ENCODE results near the gene ARPIN.
"Not testable (repeated sequence)": the region's sequence is repeated elsewhere in the genome, so short reads cannot be mapped to it uniquely, and the experiment has no call there.

The ARPIN gene

DNA sequence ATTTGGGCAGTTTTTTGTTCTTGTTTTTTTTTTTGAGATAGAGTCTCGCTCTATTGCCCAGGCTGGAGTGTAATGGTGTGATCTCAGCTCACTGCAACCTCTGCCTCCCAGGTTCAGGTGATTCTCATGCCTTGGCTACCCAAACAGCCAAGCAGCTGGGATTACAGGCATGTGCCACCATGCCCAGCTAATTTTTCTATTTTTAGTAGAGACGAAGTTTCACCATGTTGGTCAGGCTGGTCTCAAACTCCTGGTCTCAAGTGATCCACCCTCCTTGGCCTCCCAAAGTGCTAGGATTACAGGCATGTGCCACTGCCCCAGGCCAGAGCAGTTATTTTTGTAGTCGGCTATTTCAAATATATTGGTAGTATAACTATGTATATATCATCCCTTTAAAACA, 27.6 kb downstream of the ARPIN start:
- DNase-seq (ENCODE audit: extremely low spot score, insufficient read length, low read depth): not testable (repeated sequence)

DNA sequence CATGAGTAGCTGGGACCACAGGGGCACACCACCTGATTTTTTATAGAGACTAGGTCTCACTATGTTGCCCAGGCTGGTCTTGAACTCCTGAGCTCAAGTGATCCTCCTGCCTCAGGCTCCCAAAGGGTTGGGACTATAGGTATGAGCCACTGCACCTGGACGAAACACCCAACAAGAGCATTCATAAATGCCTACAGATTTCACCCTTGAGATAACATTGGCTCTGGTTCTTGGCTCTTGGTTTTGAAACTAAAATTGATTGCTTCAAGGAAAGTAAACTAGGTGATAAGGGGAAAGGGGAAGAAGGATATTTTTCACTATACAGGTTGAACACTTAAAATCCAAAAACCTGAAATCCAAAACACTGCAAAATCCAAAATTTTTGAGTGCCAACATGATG, 29.2 kb downstream of the ARPIN start:
- FAIRE-seq (no peak), DNase-seq (ENCODE audit: extremely low spot score, insufficient read length, low read depth) (no peak)

More for the DNA sequence above, 27.6 kb downstream of the ARPIN start:
- not testable (repeated sequence) for FAIRE-seq

DNA sequence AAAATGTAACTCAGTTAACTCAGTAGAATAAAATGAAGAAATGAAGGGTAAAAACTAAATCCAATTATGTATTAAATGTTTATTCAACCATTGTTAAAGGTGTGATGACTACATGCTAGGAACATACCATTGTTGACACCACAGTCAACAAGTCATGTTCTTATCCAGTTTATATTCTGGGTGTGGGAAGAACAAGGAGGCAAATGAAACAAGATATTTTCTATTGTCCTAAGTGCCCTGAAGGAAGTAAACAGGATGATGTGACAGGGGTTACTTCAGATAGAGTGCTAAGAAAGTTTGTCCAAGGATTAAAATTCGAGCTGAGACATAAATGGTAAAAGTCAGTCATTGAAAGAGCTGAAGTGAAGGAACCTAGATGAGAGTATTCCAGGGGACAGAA, 32.0 kb downstream of the ARPIN start:
- no peak for DNase-seq (ENCODE audit: extremely low spot score, insufficient read length, low read depth)
- FAIRE-seq: no peak

DNA sequence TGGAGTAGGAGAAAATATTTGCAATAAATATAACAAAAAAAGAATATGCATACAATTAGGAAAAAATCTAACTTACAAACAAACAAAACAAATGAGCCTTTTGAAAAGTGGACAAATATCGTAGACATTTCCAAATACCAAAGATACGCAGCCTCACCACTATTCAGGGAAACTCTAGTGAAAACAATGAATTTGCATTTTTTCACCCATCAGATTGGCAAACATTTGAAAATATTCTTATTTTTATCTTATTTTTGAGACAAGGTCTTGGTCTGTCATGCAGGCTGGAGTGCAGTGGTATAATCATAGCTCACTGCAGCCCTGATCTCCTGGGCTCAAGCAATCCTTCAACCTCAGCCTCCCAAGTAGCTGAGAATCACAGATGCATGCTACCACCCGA, 34.4 kb downstream of the ARPIN start:
- DNase-seq (ENCODE audit: extremely low spot score, insufficient read length, low read depth): no peak
- FAIRE-seq: no peak

DNA sequence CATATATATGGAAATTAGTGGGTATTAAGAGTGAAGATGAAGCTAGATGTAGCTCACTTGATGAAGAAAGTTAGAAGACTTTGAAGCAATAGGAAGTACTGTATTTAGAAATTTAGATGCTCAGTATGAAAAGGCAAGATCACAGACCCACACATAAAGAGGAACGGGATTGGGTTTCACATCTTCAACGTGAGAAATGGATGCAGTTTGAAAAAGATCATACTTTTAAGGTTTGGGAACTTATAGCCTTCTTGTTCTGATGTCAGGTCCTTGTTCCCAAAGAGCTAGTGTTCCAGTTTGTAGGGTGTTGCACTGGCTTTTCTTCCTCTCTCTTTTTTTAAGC, 35.7 kb downstream of the ARPIN start:
- FAIRE-seq (no peak), DNase-seq (ENCODE audit: extremely low spot score, insufficient read length, low read depth) (no peak)

DNA sequence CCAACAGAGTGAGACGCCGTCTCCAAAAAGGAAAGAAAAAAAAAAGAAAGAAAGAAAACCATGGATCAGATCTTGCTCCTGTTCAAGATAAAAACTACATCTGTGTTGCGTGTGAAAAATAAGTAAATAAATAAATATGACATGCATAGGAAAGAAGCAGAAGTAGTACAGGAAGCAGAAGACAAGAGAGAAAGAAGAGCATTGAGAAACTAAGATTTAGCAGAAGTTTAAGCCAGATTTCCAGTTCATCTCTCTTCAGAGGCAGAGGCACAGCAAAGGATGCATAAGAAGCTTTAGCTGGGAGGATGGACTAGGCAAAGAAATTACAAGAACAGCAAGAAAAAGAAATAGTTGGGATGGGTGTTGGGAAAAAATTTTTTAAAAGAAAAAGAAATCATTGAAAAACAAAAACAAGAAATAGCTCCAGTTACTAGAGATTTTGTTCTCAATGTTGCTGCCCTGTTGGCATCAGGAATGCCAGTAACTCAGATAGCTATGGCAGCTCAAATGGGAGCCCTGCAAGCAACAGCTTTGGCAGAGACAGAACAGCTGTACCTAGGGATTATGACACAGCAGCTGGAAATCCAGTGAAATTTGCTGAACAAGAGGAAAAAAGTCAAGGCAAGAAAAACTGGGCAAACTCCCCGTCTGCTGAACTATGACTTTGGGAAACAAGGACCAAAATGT, 36.2 kb downstream of the ARPIN start:
- no peak for FAIRE-seq

DNA sequence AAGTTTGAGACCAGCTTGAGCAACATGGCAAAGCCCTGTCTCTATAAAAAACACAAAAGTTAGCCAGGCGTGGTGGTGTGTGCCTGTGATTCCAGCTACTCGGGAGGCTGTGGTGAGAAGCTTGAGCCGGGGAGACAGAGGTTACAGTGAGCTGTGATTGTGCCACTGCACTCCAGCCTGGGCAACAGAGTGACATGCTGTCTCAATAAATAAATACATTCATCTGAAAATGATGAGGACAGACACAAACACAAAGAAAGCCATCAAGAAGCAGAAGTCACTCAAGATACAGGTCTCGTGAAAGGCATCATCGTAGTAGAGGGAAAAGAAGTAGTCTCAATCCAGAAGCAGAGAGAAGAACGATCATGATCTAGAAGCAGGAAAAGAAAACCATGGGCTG, 37.0 kb downstream of the ARPIN start:
- no peak for DNase-seq (ENCODE audit: extremely low spot score, insufficient read length, low read depth)
- no peak for FAIRE-seq

More for the DNA sequence above, 36.2 kb downstream of the ARPIN start:
- DNase-seq (ENCODE audit: extremely low spot score, insufficient read length, low read depth): no peak

DNA sequence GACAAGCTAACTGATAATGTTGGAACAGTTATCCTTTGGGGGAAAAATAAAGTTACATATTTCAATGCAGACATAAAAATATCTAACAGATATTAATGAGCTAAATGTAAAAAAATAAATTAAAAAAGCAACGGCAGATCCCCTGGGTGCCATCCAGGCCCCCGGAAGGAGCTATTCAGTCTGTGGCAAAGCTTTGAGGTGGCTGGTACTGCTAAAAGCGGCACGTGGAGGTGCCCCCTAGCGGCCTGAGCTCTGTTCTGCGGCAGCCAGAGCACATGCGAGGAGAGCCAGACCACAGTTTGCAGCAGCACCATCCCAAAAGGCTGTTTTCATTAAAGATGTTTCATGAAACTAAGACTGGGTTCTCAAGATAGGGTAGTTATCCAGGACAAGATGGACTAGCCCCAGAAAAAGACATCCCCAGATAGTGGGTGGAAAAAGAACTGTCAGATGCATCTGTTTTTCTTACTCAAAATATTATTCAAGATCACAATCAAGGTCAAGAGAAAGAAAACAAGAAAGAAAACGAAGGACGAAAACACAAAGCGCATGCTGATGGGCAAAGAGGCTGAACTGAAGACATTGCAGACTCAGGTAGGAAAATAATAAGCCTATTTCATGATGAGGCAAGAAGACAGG, 37.7 kb downstream of the ARPIN start:
- FAIRE-seq (peak; percentile 79), DNase-seq (ENCODE audit: extremely low spot score, insufficient read length, low read depth) (peak; percentile 58)

DNA sequence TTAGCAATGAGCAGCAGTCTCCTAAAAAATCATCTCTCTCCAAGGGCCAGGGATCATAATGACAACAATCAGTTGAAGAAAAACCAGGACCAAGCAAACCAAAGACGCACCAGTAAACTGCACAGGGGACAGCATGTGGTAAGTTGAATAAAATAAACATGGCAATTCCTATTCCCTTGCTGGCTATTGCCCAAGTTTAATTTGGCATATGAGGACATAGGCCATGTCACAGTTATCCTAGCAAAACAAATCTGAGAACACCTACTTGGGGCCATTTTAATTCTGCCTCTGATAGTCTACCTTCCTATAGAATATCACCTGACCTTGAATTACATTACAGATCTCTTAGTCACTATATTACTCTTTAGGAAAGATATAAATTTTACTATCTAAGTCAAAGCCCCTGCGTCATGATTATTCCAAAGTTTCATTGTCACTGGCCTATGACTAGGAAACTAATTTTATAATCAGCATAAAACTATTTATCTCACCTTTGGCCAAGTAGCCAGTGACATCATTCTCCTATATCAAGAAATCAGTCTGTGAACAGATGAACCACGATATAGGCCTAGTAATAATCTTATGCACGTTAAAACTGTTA, 42.0 kb downstream of the ARPIN start:
- FAIRE-seq (no peak), DNase-seq (ENCODE audit: extremely low spot score, insufficient read length, low read depth) (no peak)

DNA sequence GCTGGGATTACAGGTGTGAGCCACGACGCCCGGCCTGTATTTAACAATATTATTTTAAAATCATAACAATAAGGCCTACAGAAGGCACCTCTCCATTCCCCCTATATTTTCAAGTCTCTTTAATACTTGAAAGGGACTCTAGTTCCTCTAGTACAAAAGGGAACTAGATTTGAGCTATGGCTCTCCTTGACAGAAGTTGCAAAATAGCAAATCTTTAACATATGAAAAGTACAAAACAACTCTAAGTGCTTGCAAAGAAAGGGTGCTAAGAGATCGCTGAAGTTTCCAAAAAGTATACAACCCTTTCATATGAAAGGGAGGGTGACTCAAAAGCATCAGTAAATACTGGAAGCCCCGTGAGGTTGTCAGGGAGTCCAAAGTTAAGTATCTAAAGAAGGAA, 42.7 kb downstream of the ARPIN start:
- DNase-seq (ENCODE audit: extremely low spot score, insufficient read length, low read depth): no peak
- no peak for FAIRE-seq

DNA sequence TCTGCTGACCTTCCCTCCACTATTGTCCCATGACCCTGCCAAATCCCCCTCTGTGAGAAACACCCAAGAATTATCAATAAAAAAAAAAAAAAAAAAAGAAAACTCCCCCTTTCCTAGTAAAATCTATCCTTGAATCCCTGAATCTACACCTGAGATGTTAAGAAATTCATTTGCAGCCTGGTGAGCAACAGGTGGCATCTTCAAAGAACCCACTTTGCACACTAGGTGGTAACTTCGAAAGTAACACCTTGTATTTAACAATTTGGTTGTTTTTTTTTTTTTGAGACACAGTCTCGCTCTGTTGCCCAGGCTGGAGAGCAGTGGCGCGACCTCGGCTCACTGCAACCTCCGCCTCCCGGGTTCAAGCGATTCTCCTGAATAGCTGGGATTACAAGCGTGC, 43.3 kb downstream of the ARPIN start:
- FAIRE-seq; DNase-seq (ENCODE audit: extremely low spot score, insufficient read length, low read depth): not testable (repeated sequence)

DNA sequence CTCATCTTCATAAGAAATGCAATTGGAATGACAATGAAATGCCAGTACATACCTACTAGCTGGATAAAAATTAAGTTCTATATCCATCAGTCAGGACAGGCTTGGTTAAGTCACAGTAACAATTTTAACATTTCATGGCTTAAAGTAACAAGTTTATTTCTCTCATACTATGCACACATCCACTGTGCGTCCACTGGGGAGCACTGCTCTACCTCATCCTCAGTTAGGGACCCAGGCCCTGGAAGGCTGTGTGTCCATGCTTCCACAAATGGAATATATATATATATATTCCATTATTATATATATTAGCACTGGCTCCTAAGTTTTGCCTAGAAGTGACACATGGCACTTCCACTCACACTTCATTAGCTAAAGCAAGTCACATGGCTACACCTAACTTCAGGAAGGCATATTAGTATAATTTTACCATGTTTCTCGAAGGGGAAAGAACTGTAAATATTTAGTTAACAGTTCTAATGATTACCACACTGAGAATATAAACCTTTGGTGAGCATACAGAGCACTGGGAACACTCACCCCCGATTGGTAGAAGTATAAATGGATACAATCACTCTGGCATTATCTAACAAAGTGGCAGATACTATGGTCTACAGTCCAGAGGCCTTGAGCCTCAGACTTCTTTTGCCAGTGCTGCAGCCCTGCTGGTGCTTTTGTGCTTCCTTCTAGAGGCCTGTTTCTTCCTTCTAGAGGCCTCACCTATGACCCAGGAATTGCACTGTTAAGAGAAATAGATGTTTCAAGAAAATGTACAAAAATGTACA, 47.6 kb downstream of the ARPIN start:
- FAIRE-seq (no peak), DNase-seq (ENCODE audit: extremely low spot score, insufficient read length, low read depth) (no peak)

DNA sequence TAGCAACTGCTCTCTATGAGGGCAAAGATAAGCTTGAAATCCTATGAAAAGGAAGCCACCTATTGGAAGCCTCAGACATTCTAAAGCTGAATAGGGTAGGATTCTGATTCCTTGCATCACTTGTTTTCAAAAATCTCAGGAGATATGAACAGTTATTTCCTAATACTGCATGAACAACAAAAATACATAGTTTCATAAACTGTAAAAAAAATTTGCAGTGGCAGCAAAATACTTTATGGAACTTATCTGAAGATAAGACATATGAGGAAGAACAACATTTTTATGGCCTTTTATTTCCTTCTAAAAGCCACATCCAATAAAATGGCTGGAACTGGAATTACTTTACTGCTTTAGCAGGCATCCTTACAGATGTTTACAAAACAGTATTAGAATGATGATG, 48.8 kb downstream of the ARPIN start:
- DNase-seq (ENCODE audit: extremely low spot score, insufficient read length, low read depth): no peak
- FAIRE-seq: no peak

DNA sequence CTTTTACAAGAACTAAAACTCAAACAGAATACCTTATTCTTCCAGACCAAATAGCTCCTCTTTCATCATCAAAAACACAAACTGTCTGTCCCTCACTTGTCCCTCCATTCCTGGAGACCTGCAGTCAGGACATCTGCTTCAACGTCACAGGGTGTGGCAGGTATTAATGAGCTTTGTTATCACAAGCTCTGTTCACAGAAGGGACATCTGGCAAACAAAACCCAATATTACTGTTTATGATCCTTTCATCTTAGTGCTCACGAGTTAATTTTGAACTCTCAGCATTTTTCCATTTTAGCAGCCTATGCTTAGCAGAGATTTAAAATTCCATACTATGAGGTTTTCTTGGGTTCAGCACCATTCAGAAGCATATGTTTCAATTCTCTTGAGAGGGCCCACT, 51.9 kb downstream of the ARPIN start:
- FAIRE-seq (no peak), DNase-seq (ENCODE audit: extremely low spot score, insufficient read length, low read depth) (no peak)

DNA sequence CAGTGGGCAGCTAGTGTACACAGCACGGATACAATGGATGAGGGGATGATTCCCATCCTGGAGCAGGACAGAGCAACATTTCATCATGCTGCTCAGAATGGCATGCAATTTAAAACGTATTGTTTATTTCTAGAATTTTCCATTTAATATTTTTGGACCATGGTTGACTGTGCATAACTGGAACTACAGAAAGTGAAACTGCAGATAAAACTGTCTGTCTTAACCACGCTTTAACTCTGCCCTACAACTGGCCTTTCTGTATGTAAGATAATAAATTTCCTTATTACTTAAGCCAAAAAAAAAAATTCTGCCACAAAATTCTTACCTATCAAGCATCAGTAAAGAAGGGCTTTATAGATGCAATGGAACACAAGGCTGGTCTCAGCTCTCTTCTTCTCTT, 52.3 kb downstream of the ARPIN start:
- FAIRE-seq: peak; percentile 42

DNA sequence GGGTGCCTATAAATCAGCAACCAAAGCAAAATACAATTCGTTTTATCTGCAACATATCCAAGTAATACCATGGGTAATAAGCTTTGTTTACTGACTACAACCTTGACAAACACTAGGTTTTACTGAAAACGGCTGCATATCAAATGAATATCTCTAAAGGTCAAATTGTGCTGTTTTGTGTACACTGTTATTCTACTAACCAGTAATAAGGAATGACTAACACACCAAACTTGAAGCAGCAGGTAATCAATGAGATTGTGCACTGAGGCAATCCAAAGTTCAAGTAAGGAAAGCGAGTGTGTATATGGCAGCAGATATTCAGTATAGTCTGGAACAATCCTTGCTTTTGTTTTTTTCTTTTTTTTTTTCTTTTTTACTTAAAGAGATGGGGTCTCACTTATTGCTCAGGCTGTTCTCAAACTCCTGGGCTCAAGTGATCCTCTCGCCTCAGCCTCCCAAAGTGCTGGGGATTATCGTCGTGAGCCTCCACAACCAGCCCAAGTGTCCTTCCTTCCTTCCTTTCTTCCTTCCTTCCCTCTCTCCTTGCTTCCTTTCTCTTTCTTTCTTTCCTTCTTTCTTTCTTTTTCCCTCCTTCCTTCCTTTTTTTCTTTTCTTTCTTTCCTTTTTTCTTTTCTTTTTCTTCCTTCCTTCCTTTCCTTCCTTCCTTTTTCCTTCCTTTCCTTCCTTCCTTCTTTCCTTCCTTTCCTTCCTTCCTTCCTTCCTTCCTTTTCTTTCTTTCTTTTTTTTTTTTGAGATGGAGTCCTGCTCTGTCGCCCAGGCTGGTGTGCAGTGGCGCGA, 53.9 kb downstream of the ARPIN start:
- DNase-seq (ENCODE audit: extremely low spot score, insufficient read length, low read depth) (no peak), FAIRE-seq (no peak)

More for the DNA sequence above, 52.3 kb downstream of the ARPIN start:
- DNase-seq (ENCODE audit: extremely low spot score, insufficient read length, low read depth): no peak

DNA sequence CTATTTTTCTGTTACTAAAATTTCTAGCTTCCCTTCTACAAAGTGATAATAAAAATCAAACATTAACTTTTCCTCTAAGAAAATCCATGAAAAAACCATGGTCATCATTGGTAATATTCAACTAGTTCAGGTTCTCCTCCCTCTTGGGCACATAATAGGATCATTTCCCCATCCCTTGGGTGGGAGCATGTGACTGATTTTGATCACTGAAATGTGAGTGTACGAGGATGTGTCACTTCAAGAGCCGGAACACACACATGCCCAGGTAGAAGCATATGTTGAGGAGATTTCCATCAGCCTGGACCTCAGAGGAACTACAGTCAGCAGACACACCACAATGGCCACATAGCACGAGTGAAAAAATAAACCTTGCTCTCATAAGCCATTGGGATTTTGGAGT, 55.1 kb downstream of the ARPIN start:
- no peak for DNase-seq (ENCODE audit: extremely low spot score, insufficient read length, low read depth)
- no peak for FAIRE-seq

DNA sequence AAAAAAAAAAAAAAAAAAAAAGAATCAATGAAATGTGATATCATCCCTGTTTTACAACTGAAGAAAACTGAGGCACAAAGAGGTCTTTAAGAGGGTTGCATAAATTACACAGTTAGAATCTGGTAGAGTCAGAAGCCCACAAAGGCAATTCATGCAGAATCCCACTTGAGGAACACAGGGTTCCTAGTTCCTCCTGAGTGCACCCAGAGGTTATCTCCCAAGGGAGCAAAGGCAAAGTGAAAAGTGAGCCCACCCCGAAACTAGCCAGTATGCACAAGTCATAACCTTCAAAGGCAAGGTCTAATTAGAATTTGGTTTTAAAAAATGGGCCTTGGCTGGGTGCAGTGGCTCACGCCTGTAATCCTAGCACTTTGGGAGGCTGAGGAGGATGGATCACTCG, 56.8 kb downstream of the ARPIN start:
- FAIRE-seq: no peak
- no peak for DNase-seq (ENCODE audit: extremely low spot score, insufficient read length, low read depth)

DNA sequence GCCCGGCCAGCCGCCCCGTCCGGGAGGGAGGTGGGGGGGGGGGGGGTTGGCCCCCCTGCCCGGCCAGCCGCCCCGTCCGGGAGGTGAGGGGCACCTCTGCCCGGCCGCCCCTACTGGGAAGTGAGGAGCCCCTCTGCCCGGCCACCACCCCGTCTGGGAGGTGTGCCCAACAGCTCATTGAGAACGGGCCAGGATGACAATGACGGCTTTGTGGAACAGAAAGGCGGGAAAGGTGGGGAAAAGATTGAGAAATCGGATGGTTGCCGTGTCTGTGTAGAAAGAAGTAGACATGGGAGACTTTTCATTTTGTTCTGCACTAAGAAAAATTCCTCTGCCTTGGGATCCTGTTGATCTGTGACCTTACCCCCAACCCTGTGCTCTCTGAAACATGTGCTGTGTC, 57.9 kb downstream of the ARPIN start:
- not testable (repeated sequence) for FAIRE-seq; DNase-seq (ENCODE audit: extremely low spot score, insufficient read length, low read depth)

DNA sequence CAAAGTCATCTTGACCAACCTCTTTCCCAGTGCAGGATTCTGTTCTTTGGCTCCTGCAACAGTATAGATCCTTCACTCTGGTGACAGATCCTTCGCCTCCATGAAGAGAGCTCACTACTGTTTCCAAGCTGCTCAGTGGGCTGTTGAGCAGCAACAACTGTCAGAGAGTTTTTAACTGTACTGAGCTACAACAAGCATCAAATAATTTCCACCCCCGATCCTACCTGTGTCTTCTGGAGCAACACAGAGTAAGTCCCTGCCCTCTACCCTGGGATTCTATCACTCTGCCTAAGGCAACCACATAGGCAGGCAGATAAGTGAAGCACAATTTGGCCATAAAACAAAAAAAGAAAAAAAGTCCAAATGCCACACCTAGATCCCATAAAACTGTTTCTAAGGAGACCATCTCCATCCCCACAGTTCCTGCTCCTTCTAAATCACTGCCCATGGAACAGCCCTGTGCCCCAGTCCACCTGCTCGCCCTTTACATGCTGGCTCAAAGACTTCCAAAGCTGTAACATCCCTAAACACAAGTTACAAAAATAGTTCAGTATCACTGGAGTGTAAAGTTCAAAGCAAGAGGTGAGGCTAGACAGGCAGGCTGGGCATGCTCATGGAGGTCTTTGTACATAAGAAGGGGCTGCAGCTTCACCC, 60.3 kb downstream of the ARPIN start:
- DNase-seq (ENCODE audit: extremely low spot score, insufficient read length, low read depth) (no peak), FAIRE-seq (no peak)
